ENCODE data around the gene CSN1S1.
"Not testable (repeated sequence)": the region's sequence is repeated elsewhere in the genome, so short reads cannot be mapped to it uniquely, and the experiment has no call there.

CSN1S1 gene, protein sequence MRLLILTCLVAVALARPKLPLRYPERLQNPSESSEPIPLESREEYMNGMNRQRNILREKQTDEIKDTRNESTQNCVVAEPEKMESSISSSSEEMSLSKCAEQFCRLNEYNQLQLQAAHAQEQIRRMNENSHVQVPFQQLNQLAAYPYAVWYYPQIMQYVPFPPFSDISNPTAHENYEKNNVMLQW

GRCh38 chr4:69930768-69931167, at the start of gene CSN1S1:
Gene CSN1S1, plus strand, starts transcription at chr4:69931068. Its CDS starts 1,488 bp downstream, at chr4:69932556.
- DNase-seq (ENCODE audit: low read depth), result no peak

GRCh38 chr4:69881173-69881773, 49.6 kb upstream of the CSN1S1 start:
- no peak for DNase-seq (ENCODE audit: low read depth)

GRCh38 chr4:69882150-69882549, 48.7 kb upstream of the CSN1S1 start:
- no peak for DNase-seq (ENCODE audit: low read depth)

GRCh38 chr4:69888336-69888735, 42.5 kb upstream of the CSN1S1 start:
- DNase-seq (ENCODE audit: low read depth), result no peak

GRCh38 chr4:69894186-69894585, 36.7 kb upstream of the CSN1S1 start:
- no peak for DNase-seq (ENCODE audit: low read depth)

GRCh38 chr4:69894721-69895120, 36.1 kb upstream of the CSN1S1 start:
- no peak for DNase-seq (ENCODE audit: low read depth)

GRCh38 chr4:69896530-69897116, 34.2 kb upstream of the CSN1S1 start:
- DNase-seq (ENCODE audit: low read depth), result no peak

DNA sequence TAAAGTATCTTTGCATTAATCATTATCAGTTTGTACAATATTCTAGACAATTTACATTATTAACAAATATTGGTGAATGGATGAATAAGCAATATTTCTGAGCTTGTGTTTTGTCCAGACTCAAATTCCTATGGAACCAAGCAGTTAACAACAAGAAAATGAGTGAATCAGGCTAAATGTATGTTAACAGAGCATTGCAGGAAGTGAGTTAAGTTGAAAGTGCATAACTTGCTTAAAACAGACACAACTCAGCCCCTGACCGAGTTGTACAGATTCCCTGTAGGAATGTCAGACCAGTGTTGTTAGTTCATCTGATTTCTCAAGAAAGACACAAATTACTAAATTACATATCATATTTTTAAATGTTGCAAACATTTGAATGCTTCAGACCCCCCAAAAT, 23.7 kb upstream of the CSN1S1 start:
- no peak for DNase-seq (ENCODE audit: low read depth)

GRCh38 chr4:69909195-69909594, 21.7 kb upstream of the CSN1S1 start:
- no peak for DNase-seq (ENCODE audit: low read depth)

DNA sequence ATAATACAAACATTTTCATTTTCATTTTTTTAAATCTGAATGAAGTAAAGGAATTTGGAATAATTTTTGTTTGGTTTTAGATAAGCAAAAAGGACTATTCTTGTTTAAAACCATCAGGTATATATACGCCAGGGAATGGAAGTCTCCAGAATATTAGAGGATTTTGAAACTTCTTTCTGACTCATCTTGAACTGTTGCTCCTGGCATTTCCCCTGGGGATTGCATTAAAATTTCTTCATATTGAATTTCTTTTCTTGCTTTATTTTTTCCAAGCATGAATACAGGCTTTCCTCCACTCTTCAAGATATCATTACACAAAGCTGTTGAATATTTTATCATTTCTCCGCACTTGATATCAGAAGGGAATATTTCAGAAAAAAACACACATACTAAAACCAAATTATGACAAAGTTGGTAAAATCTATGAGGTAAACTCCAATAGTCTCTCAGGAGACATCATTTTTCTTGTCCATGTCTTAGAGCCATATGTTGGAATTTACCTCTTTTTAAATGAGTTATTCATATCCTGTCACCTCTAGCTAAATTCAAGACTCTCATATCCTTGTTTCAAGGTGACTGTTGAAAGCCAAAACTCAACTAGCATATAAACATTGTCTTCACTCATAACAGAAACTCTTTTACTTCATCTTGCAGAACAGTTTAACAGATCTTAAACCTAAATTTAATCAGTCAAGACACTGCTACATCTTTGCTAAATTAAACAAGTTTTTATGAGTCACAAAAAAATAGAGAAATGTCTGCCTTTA, 20.7 kb upstream of the CSN1S1 start:
- no peak for DNase-seq (ENCODE audit: low read depth)

DNA sequence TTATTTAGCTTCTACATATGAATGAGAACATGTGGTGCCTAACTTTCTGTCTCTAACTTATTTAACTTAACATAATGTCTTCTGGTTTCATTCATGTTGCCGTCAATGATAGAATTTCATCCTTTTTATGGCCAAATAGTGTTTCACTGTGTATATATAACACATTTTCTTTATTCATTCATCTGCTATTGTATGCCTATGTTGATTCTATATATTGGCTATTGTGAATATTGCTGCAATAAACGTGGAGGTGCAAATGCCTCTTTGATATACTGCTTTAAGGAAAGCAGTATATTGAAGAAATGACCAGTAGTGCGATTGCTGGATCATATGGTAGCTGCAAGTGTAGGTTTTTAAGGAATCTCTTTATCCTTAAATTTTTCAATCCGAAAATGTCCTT, 10.0 kb upstream of the CSN1S1 start:
- DNase-seq (ENCODE audit: low read depth), result no peak

DNA sequence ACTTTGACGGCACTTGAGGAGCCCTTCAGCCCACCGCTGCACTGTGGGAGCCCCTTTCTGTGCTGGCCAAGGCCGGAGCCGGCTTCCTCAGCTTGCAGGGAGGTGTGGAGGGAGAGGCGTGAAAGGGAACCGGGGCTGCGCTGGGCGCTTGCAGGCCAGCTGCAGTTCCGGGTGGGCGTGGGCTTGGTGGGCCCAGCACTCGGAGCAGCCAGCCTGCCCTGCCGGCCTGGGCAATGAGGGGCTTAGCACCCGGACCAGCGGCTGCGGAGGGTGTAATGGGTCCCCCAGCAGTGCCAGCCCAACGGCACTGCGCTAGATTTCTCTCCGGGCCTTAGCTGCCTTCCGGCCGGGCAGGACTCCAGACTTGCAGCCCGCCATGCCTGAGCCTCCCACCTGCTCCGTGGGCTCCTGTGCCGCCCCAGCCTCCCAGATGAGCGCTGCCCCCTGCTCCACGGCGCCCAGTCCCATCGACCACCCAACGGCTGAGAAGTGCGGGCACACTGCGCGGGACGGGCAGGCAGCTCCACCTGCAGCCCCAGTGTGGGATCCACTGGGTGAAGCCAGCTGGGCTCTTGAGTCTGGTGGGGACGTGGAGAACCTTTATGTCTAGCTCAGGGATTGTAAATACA, 7.0 kb upstream of the CSN1S1 start:
- not testable (repeated sequence) for DNase-seq (ENCODE audit: low read depth)

- no peak for DNase-seq (ENCODE audit: low read depth)
Measured at GRCh38 chr4:69934150-69934549, 3.3 kb downstream of the CSN1S1 start.

- no peak for DNase-seq (ENCODE audit: low read depth)
Measured at GRCh38 chr4:69936566-69936965, 5.7 kb downstream of the CSN1S1 start.

DNA sequence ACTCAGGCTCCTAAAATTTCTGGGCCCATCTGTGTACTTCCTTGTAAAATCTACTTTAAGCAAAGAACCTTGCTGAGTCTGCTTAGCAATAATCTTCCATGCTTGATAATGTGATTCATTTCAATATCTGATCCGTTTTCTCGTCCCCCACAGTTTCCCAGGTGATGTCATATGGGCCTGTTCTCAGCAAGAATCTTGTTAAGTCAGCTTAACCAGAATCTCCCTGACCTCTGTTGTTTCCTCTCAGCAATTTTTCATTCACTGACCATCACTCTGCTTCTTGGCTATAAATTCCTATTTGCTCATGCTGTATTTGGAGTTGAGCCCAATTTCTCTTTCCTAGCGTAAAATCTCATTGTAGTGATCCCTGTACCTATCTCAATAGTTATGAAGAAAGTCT, 20.7 kb downstream of the CSN1S1 start:
- no peak for DNase-seq (ENCODE audit: low read depth)

GRCh38 chr4:69957209-69957608, 26.3 kb downstream of the CSN1S1 start:
- DNase-seq (ENCODE audit: low read depth), result no peak

DNA sequence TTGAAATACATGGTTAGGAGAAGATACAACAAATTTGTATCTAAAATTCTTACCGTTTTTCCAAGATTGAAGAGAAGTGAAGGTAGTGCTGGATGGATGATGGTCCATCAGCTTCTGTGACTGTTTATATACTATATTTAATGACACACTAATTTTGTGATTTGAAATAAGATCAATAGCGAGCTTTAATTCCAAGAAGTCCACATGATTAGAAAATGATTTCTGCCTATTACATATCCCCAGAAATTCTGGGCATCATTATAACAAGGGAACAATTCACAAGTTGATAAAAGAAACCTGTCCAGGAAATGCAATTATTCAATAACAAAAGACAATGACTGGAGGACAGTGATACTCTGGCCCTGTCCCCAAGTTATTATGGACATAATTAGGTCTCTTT, 34.8 kb downstream of the CSN1S1 start, which contains the start of gene CSN2:
TSS of gene CSN2 (minus strand) at position 101 of the 400 bp plus-strand sequence. CDS start 4,733 bp downstream, outside the sequence.
- DNase-seq (ENCODE audit: low read depth), result no peak

- DNase-seq (ENCODE audit: low read depth), result no peak
Measured at GRCh38 chr4:69970071-69970470, 39.2 kb downstream of the CSN1S1 start.

DNA sequence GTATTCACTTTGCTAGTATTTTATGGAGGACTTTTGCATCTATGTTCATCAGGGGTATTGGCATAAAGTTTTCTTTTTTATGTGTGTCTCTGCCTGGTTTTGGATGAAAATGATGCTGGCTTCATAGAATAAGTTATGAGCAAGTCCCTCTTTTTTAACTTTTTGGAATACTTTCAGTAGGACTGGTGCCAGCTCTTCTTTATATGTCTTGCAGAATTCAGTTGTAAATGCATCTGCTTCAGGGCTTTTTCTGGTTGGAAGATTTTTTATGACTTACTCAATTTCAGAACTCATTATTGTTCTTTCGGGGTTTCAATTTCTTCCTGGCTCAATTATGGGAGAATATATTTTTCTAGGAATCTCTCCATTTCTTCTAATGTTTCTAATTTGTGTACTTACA, 43.8 kb downstream of the CSN1S1 start:
- no peak for DNase-seq (ENCODE audit: low read depth)

DNA sequence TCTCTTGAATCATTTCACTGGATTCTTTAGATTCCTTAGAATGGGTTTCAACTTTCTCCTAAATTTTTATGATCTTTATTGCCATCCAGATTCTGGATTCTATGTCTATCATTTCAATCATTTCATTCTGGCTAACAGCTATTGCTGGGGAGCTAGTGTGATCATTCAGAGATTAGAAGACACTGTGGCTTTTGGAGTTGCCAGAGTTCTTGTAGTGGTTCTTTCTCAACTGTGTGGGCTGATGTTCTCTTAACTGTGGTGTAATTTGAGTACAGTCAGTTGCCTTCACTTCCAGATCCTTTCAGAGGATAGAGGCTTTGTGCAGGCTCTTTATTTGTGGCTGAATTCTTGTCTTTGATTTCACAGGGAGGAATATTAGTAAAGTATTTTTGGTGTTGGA, 46.7 kb downstream of the CSN1S1 start:
- DNase-seq (ENCODE audit: low read depth), result no peak

GRCh38 chr4:69984030-69984443, 53.2 kb downstream of the CSN1S1 start:
- DNase-seq (ENCODE audit: low read depth), result no peak

- no peak for DNase-seq (ENCODE audit: low read depth)
Measured at GRCh38 chr4:69986663-69987062, 55.8 kb downstream of the CSN1S1 start.
